Activated effector memory CD4-positive, alpha-beta T cell treated with anti-CD3 and anti-CD28 coated beads, Interleukin-2, amount 50 U/mL, for 16 hours (primary cell): ENCODE measurements around the gene BHLHE23.
A peak's percentile ranks its signal among the peaks of the same experiment; 100 is the strongest.

Source experiments
- DNase-seq: peaks from one replicate; pipeline ENCODE4 v3.0.0-alpha.2; 2020

The BHLHE23 gene

GRCh38 chr20:63024573-63025392 lies 18.0 kb upstream of the BHLHE23 start:
- DNase-seq, result peak; percentile 42

- DNase-seq, result peak; percentile 37
Observed at GRCh38 chr20:63023936-63024571, 17.3 kb upstream of the BHLHE23 start.

- DNase-seq, result no peak
Observed at GRCh38 chr20:63023071-63023935, 16.5 kb upstream of the BHLHE23 start.

- no peak for DNase-seq
Observed at GRCh38 chr20:63022501-63022900, 15.7 kb upstream of the BHLHE23 start.

GRCh38 chr20:63021356-63022321 lies 14.9 kb upstream of the BHLHE23 start:
- DNase-seq, result no peak

- DNase-seq, result no peak
Observed at GRCh38 chr20:63020681-63021080, 13.9 kb upstream of the BHLHE23 start.

- DNase-seq, result no peak
Observed at GRCh38 chr20:63017826-63018411, 11.2 kb upstream of the BHLHE23 start.

GRCh38 chr20:63017076-63017825 lies 10.5 kb upstream of the BHLHE23 start:
- no peak for DNase-seq

GRCh38 chr20:63016514-63017075 lies 9.8 kb upstream of the BHLHE23 start:
- no peak for DNase-seq

- no peak for DNase-seq
Observed at GRCh38 chr20:63015662-63016361, 9.0 kb upstream of the BHLHE23 start.

- no peak for DNase-seq
Observed at GRCh38 chr20:63015147-63015661, 8.4 kb upstream of the BHLHE23 start.

- no peak for DNase-seq
Observed at GRCh38 chr20:63014710-63015109, 7.9 kb upstream of the BHLHE23 start.

- DNase-seq, result no peak
Observed at GRCh38 chr20:63014287-63014686, 7.5 kb upstream of the BHLHE23 start.

- no peak for DNase-seq
Observed at GRCh38 chr20:63013207-63013606, 6.4 kb upstream of the BHLHE23 start.

- DNase-seq, result no peak
Observed at GRCh38 chr20:63011798-63012197, 5.0 kb upstream of the BHLHE23 start.

- peak; percentile 89 for DNase-seq
Observed at GRCh38 chr20:63009988-63010769, 3.4 kb upstream of the BHLHE23 start.

GRCh38 chr20:63009045-63009961 lies 2.5 kb upstream of the BHLHE23 start:
- peak; percentile 93 for DNase-seq

GRCh38 chr20:63008541-63009044 lies 1.8 kb upstream of the BHLHE23 start:
- no peak for DNase-seq
